Upper lobe of right lung (tissue), 1 donor: ENCODE measurements around the gene RPTOR. TPM values are rescaled to one million over a fixed set of nuclear protein-coding genes. Genes with fewer than 3 reads are reported as not detected.

Experiments
- ATAC-seq: fragments of 200-7000 bp; cut with Tn5 transposase; one replicate; pipeline ENCODE4 v1.9.1; 2020; ENCODE audit warnings: mild to moderate bottlenecking, moderate library complexity
- DNase-seq: peaks from one replicate; pipeline ENCODE4 v3.0.0-alpha.2; 2020
- H3K27ac ChIP-seq: fragments of 200-600 bp; one replicate; pipeline ENCODE4 v1.8.0; 2022
- H3K27me3 ChIP-seq: fragments of 200-600 bp; one replicate; pipeline ENCODE4 v1.8.0; 2022; ENCODE audit warnings: mild to moderate bottlenecking
- H3K36me3 ChIP-seq: fragments of 200-600 bp; one replicate; pipeline ENCODE4 v1.8.0; 2022
- H3K4me1 ChIP-seq: fragments of 200-600 bp; one replicate; pipeline ENCODE4 v1.8.0; 2022
- H3K4me3 ChIP-seq: fragments of 200-600 bp; one replicate; pipeline ENCODE4 v1.8.0; 2022; ENCODE audit warnings: mild to moderate bottlenecking
- H3K9me3 ChIP-seq: fragments of 200-600 bp; one replicate; pipeline ENCODE4 v1.8.0; 2022
- CTCF ChIP-seq: fragments of 200-600 bp; IDR thresholded peaks from one replicate; pipeline ENCODE4 v1.8.0; 2022; ENCODE audit warnings: antibody characterized with exemption
- intact Hi-C: fragments of 100-400 bp; cut with DNase I; formaldehyde crosslinking; loops from one replicate; pipeline ENCODE4 v1.11.0; 2022
- total RNA-seq: library from RNA; stranded (reverse); fragmentation: NEBNext Ultra II Directional; extraction: Animal tissue kit (Norgen Biotek cat#: 25700); gene quantifications from one replicate; pipeline ENCODE4 v1.2.1, GENCODE V29; 2021
- donor health status: DM: no; HTN: yes; CAD: no; lungs with severe emphysema.

The RPTOR gene
- total RNA-seq, 1 donor from 2014 or later: 35.4 TPM

GRCh38 chr17:80594431-80595269, 50.0 kb downstream of the RPTOR start:
- intact Hi-C loops: no loop called here

DNA sequence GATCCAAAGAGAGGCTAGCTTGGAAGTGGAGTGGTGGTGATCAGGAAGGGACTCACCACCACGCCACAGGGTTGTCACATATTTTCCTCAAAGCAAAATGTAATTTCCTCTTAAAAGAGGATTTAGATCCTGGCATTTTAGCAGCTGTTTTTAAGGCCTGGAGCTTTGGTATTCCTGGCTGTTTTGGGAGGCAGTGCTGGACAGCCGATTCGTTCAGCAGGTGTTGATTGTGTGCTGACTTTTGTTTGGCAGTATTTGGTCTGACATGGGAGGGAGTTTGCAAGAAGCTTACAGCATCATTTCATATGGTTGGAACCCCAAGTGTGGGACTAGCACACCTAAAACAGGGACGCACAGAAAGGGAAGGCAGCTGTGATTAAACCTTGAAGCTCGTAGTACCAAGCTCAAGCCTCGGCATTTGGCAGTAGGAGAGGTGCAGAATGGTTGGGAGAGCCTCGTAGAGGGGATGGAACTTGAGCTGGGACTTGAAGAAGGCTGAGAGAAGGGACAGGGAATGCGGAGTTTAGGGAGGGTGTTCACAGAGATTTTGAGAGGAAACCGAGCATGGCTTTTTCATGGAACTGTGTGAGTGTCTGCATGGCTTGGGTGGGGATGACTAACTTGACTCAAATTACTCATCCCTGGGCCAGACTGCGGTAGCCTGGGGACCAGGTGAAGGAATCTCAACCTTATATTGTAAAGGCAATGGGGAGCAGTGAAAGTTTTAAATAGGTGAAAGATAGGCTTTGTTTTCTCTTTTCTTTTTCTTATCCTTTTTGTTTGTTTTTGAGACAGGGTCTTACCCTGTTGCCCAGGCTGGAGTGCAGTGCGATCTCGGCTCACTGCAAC, 52.3 kb downstream of the RPTOR start:
- no peak for TF ChIP-seq CTCF
- no peaks in the 10 kb centered on the region for H3K27me3 ChIP-seq
- DNase-seq (no peak), ATAC-seq (no peak)
- intact Hi-C loops: no loop called here
- peaks cover 12% of the 10 kb centered on the region for H3K4me1 ChIP-seq
- H3K9me3 ChIP-seq: no peaks in the 10 kb centered on the region
- H3K4me3 ChIP-seq: no peak overlapping the region
- no peaks in the 10 kb centered on the region for H3K36me3 ChIP-seq
- H3K27ac ChIP-seq: no peak overlapping the region

More at GRCh38 chr17:80594431-80595269, 50.0 kb downstream of the RPTOR start:
- Histone ChIP-seq H3K4me1 (peaks cover 8% of the 10 kb centered on the region), H3K27ac (no peak overlapping the region), H3K27me3 (no peaks in the 10 kb centered on the region), H3K4me3 (no peak overlapping the region), H3K36me3 (no peaks in the 10 kb centered on the region), H3K9me3 (no peaks in the 10 kb centered on the region)
- no peak for TF ChIP-seq CTCF
- ATAC-seq: no peak
- no peak for DNase-seq

- DNase-seq (no peak), ATAC-seq (no peak)
- no peak overlapping the region for H3K4me3 ChIP-seq
- H3K27me3 ChIP-seq: no peaks in the 10 kb centered on the region
- no peak overlapping the region for H3K27ac ChIP-seq
- H3K4me1 ChIP-seq: peaks cover 12% of the 10 kb centered on the region
- TF ChIP-seq CTCF: no peak
- H3K36me3 ChIP-seq: no peaks in the 10 kb centered on the region
- H3K9me3 ChIP-seq: no peaks in the 10 kb centered on the region
- intact Hi-C loops: no loop called here
Measured at GRCh38 chr17:80598813-80599545, 54.3 kb downstream of the RPTOR start.

DNA sequence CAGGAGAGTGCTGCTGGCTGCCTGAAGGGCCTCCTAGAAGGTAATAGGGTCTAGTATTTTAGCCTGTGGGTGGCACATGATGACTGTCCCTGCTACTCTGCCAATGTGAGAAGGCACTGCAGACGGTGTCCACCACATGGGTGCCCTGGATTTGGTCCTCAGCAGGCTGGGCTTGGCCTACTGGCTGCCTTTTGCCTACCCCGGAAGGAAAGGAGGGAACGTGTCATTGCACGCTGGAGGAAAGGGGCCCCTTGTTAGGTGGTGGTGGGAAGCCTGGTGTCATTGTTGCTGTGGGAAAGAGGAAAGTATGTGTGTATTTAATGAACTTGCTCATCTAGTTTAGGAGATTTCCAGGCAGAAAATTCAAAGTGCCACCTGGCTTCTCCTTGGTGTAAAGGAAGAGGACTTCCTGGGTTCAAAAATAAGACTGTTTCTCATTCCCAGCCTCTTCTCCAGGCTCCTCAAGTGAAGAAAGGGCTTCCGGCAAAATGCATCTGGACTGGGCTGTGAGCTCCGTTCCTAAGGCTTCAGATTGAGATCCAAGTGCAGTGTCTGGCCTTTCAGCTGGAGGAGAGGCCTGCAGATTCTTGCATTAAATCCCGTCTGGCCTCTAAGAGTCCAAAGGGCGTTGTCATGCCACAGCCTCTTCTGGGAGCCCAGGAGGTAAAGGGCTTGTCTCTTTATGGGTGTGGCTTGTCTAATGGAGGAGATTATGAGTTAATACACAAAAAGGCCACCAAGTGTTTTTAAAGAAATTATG, 55.1 kb downstream of the RPTOR start:
- intact Hi-C loops: no loop called here
- no peak for DNase-seq

More for the DNA sequence above, 55.1 kb downstream of the RPTOR start:
- Histone ChIP-seq H3K36me3 (no peaks in the 10 kb centered on the region), H3K9me3 (no peaks in the 10 kb centered on the region), H3K27ac (no peak overlapping the region), H3K4me1 (peaks cover 12% of the 10 kb centered on the region), H3K27me3 (no peaks in the 10 kb centered on the region), H3K4me3 (no peak overlapping the region)
- TF ChIP-seq CTCF: no peak
- peak; percentile 43 for ATAC-seq
